Spleen (tissue), 7 donors: ENCODE results near the gene CHIC2.

Experiments used
- CTCF ChIP-seq, 11 experiments: fragments of 200-600 bp in 7 of 11; fragments of 450-650 bp in 4 of 11; sonication (generic) in 4 of 11; IDR thresholded peaks in 8 of 11; conservative IDR thresholded peaks in 3 of 11; 1 replicate in 7 of 11; 2 replicates in 4 of 11; pipeline versions ENCODE4 v1.4.0 to v1.8.0; 2016 to 2021; ENCODE audit warnings: antibody characterized with exemption in 11 of 11, inconsistent platforms in 4 of 11, mild to moderate bottlenecking in 1 of 11
- POLR2A ChIP-seq, 3 donors: fragments of 450-650 bp; IDR thresholded peaks; one replicate each; pipeline ENCODE4 v1.5.1; 2017; ENCODE audit warnings: antibody characterized with exemption in 3 of 3, mild to moderate bottlenecking in 1 of 3
- POLR2AphosphoS5 ChIP-seq, 3 donors: sonication (generic); formaldehyde crosslinking; IDR thresholded peaks; one replicate each; pipeline ENCODE4 v1.5.1; 2017; ENCODE audit warnings: antibody characterized with exemption in 3 of 3
- donor health status: DM: no; HTN: no; CAD: no; lungs with moderate emphysema.
- donor health status: DM: no; HTN: no; CAD: no.
- donor health status: DM: no; HTN: no; CAD: no.

DNA sequence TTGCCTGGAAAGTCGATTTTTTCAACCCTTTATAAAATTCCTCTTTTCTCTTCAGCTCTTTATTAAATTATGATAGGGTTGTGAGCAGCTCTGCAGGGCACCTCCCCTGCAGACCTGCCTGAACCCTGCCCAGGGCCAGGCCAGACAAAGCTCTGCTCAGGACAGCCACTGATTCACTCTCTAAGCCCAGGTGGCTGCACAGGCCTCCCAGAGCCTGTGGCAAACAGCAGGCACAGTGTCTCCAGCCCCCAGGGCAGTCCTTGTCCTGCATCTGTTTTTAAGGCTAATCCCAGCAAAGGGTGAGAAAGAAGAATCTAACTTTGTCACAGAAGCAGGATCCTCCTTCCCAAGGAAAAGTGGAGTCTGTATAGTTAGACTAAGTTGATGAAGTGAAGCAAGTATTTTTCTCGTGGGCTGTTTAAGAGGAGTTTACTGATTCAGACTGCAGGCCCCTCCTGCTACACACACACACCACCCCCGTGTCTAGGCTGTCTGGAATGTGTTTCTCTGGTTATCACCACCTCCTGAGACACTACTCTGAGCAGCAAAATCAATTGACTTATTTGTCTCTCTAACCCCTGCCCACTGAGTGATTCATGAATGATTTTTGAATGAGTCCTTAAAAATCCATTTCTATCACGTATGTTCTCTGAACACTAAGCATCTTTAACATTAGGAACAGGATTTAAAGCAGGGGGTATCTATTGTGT, 101.7 kb downstream of the CHIC2 start:
- TF ChIP-seq CTCF (IDR thresholded peaks at IDR 0.05 in 8 of 11, conservative IDR thresholded peaks at IDR 0.05 in 3 of 11) (no peak), POLR2AphosphoS5 (IDR thresholded peaks at IDR 0.05) (no peak), POLR2A (IDR thresholded peaks at IDR 0.05) (no peak)
